MV-4-11 (cell line): ENCODE data around the gene C6orf52.
"Not testable (repeated sequence)": the region's sequence is repeated elsewhere in the genome, so short reads cannot be mapped to it uniquely, and the experiment has no call there.

Experiments used
- DNase-seq: peaks from one replicate; lab custom pipeline; 2025; lab: John Stamatoyannopoulos, UW

The C6orf52 gene

GRCh38 chr6:10694302-10695085 lies at the start of gene C6orf52, which contains the start of gene PAK1IP1:
TSS of gene C6orf52 (minus strand) at chr6:10694616. CDS start at chr6:10687550, 7,066 bp downstream.
TSS of gene PAK1IP1 (plus strand) at chr6:10694972. CDS start at chr6:10694986, 14 bp downstream.
- DNase-seq = peak; percentile 91

GRCh38 chr6:10743515-10743914 lies 49.1 kb upstream of the C6orf52 start:
- no peak for DNase-seq

GRCh38 chr6:10742251-10742650 lies 47.8 kb upstream of the C6orf52 start:
- DNase-seq = no peak

- DNase-seq = not testable (repeated sequence)
Measured at GRCh38 chr6:10741643-10742042, 47.2 kb upstream of the C6orf52 start.

GRCh38 chr6:10740061-10740460 lies 45.6 kb upstream of the C6orf52 start:
- no peak for DNase-seq

- DNase-seq = no peak
Measured at GRCh38 chr6:10736731-10737130, 42.3 kb upstream of the C6orf52 start.

- DNase-seq = no peak
Measured at GRCh38 chr6:10733863-10734262, 39.4 kb upstream of the C6orf52 start.

- DNase-seq = no peak
Measured at GRCh38 chr6:10733151-10733715, 38.8 kb upstream of the C6orf52 start.

- peak; percentile 78 for DNase-seq
Measured at GRCh38 chr6:10730254-10730653, 35.8 kb upstream of the C6orf52 start.

GRCh38 chr6:10725716-10726115 lies 31.3 kb upstream of the C6orf52 start:
- DNase-seq = no peak

GRCh38 chr6:10725044-10725443 lies 30.6 kb upstream of the C6orf52 start:
- no peak for DNase-seq

GRCh38 chr6:10723567-10723881 lies 29.1 kb upstream of the C6orf52 start:
- no peak for DNase-seq

- DNase-seq = peak; percentile 92
Measured at GRCh38 chr6:10722820-10723566, 28.6 kb upstream of the C6orf52 start, which contains the start of gene TMEM14C. TSS of gene TMEM14C (plus strand) at chr6:10723070. CDS start at chr6:10724614, 1,544 bp downstream.

- DNase-seq = no peak
Measured at GRCh38 chr6:10722570-10722819, 28.1 kb upstream of the C6orf52 start.

GRCh38 chr6:10721850-10722569 lies 27.6 kb upstream of the C6orf52 start:
- DNase-seq = no peak

GRCh38 chr6:10720960-10721849 lies 26.8 kb upstream of the C6orf52 start:
- DNase-seq = not testable (repeated sequence)

- DNase-seq = peak; percentile 12
Measured at GRCh38 chr6:10720265-10720959, 26.0 kb upstream of the C6orf52 start.

- no peak for DNase-seq
Measured at GRCh38 chr6:10719964-10720264, 25.5 kb upstream of the C6orf52 start.

GRCh38 chr6:10719296-10719963 lies 25.0 kb upstream of the C6orf52 start:
- peak; percentile 30 for DNase-seq

GRCh38 chr6:10713962-10714361 lies 19.5 kb upstream of the C6orf52 start:
- no peak for DNase-seq
